Gastrocnemius medialis (tissue), 4 donors: Measurements from ENCODE around the gene ZNF281. TPM values are rescaled to one million over a fixed set of nuclear protein-coding genes. Genes with fewer than 3 reads are reported as not detected.
"Not testable (repeated sequence)": the region's sequence is repeated elsewhere in the genome, so short reads cannot be mapped to it uniquely, and the experiment has no call there.

ENCODE experiments used
- ATAC-seq, 2 donors: fragments of 150-250 bp; one replicate each; pipeline ENCODE4 v1.9.1; 2016
- DNase-seq, 2 donors: peaks; one replicate each; pipeline ENCODE4 v3.0.0-alpha.2; 2019
- H3K27ac ChIP-seq, 4 donors: fragments of 200-600 bp; sonication (generic); 1 replicate in 1 of 4; 2 replicates in 3 of 4; pipeline ENCODE4 v1.5.1; 2016 to 2018; ENCODE audit warnings: mild to moderate bottlenecking in 2 of 4, moderate library complexity in 1 of 4
- H3K27me3 ChIP-seq, 3 donors: fragments of 200-600 bp; sonication (generic) in 2 of 3; 1 replicate in 1 of 3; 2 replicates in 2 of 3; pipeline versions ENCODE4 v1.5.1 to v1.6.0; 2016 to 2019; ENCODE audit warnings: mild to moderate bottlenecking in 1 of 3, moderate library complexity in 1 of 3
- H3K36me3 ChIP-seq, 2 donors: fragments of 200-600 bp; sonication (generic) in 1 of 2; one replicate each; pipeline ENCODE4 v1.5.1; 2017 to 2018
- H3K4me1 ChIP-seq, 2 donors: fragments of 200-600 bp; sonication (generic) in 1 of 2; one replicate each; pipeline ENCODE4 v1.5.1; 2016 to 2017; ENCODE audit warnings: mild to moderate bottlenecking in 2 of 2
- H3K4me3 ChIP-seq, 4 donors: fragments of 200-600 bp; sonication (generic) in 3 of 4; 1 replicate in 1 of 4; 2 replicates in 3 of 4; pipeline ENCODE4 v1.5.1; 2016 to 2019; ENCODE audit warnings: mild to moderate bottlenecking in 2 of 4
- H3K9me3 ChIP-seq, 3 donors: fragments of 200-600 bp; sonication (generic) in 2 of 3; 1 replicate in 1 of 3; 2 replicates in 2 of 3; pipeline ENCODE4 v1.5.1; 2016 to 2019
- CTCF ChIP-seq, 5 experiments: fragments of 450-650 bp in 3 of 5; fragments of 200-600 bp in 2 of 5; sonication (generic) in 2 of 5; IDR thresholded peaks in 4 of 5; conservative IDR thresholded peaks in 1 of 5; 1 replicate in 4 of 5; 2 replicates in 1 of 5; pipeline ENCODE4 v1.5.1; 2016 to 2019; ENCODE audit warnings: antibody characterized with exemption in 5 of 5, mild to moderate bottlenecking in 3 of 5, moderate library complexity in 3 of 5
- POLR2A ChIP-seq, 2 donors: fragments of 450-650 bp; IDR thresholded peaks; one replicate each; pipeline ENCODE4 v1.6.1; 2017; ENCODE audit warnings: antibody characterized with exemption in 2 of 2, mild to moderate bottlenecking in 2 of 2, moderate library complexity in 2 of 2
- in situ Hi-C, 4 donors: fragments of 200-750 bp; cut with MboI; loops; one replicate each; pipeline versions ENCODE4 v1.15.0 to v1.8.0; 2017; ENCODE audit warnings: low sequenced_read_pairs in 4 of 4
- intact Hi-C: fragments of 100-400 bp; cut with DNase I; formaldehyde crosslinking; loops from one replicate; pipeline ENCODE4 v1.15.1; 2023; ENCODE audit warnings: low total_unique reads
- total RNA-seq, 4 donors: library from RNA; depleted of rRNA; stranded (reverse); fragments of >200 nt; gene quantifications; one replicate each; pipeline versions ENCODE4 v1.1.0 to v1.2.3, GENCODE V29; 2016

The ZNF281 gene
- total RNA-seq, 4 donors from 2014 or later: 4.9 to 12.4 (median 9.8) TPM

- Histone ChIP-seq H3K4me3 (no peak overlapping the region), H3K9me3 (no peaks in the 10 kb centered on the region), H3K36me3 (no peaks in the 10 kb centered on the region), H3K27ac (no peak overlapping the region), H3K27me3 (no peaks in the 10 kb centered on the region), H3K4me1 (peaks cover 0 to 8% of the 10 kb centered on the region in 2 donors)
- ATAC-seq (no peak), DNase-seq (no peak)
- TF ChIP-seq POLR2A (IDR thresholded peaks at IDR 0.05) (no peak), CTCF (IDR thresholded peaks at IDR 0.05 in 4 of 5, conservative IDR thresholded peaks at IDR 0.05 in 1 of 5) (no peak)
- in situ Hi-C loops (no loop called here), intact Hi-C loops (no loop called here)
Observed at GRCh38 chr1:200364091-200364759, 45.6 kb downstream of the ZNF281 start.

- intact Hi-C loops (no loop called here), in situ Hi-C loops (no loop called here)
- H3K27me3 ChIP-seq: no peaks in the 10 kb centered on the region
- DNase-seq (no peak), ATAC-seq (no peak)
- no peak overlapping the region for H3K27ac ChIP-seq
- H3K9me3 ChIP-seq: no peaks in the 10 kb centered on the region
- H3K36me3 ChIP-seq: no peaks in the 10 kb centered on the region
- TF ChIP-seq CTCF (IDR thresholded peaks at IDR 0.05 in 4 of 5, conservative IDR thresholded peaks at IDR 0.05 in 1 of 5) (no peak), POLR2A (IDR thresholded peaks at IDR 0.05) (no peak)
- H3K4me1 ChIP-seq: peaks cover 0 to 8% of the 10 kb centered on the region in 2 donors
- H3K4me3 ChIP-seq: no peak overlapping the region
Observed at GRCh38 chr1:200363264-200363933, 46.4 kb downstream of the ZNF281 start.

- peaks cover 0 to 8% of the 10 kb centered on the region in 2 donors for H3K4me1 ChIP-seq
- H3K36me3 ChIP-seq: no peaks in the 10 kb centered on the region
- in situ Hi-C loops (no loop called here), intact Hi-C loops (no loop called here)
- H3K27ac ChIP-seq: no peak overlapping the region
- H3K4me3 ChIP-seq: no peak overlapping the region
- no peak for TF ChIP-seq CTCF (IDR thresholded peaks at IDR 0.05 in 4 of 5, conservative IDR thresholded peaks at IDR 0.05 in 1 of 5)
- no peak for TF ChIP-seq POLR2A (IDR thresholded peaks at IDR 0.05)
- DNase-seq (no peak), ATAC-seq (no peak)
- no peaks in the 10 kb centered on the region for H3K9me3 ChIP-seq
- no peaks in the 10 kb centered on the region for H3K27me3 ChIP-seq
Observed at GRCh38 chr1:200362421-200362820, 47.4 kb downstream of the ZNF281 start.

- H3K9me3 ChIP-seq: no peaks in the 10 kb centered on the region
- no peak for DNase-seq
- in situ Hi-C loops (no loop called here), intact Hi-C loops (no loop called here)
- H3K36me3 ChIP-seq: no peaks in the 10 kb centered on the region
- ATAC-seq: no peak
- no peaks in the 10 kb centered on the region for H3K27me3 ChIP-seq
- no peak overlapping the region for H3K27ac ChIP-seq
- no peak overlapping the region for H3K4me3 ChIP-seq
- TF ChIP-seq POLR2A (IDR thresholded peaks at IDR 0.05) (no peak), CTCF (IDR thresholded peaks at IDR 0.05 in 4 of 5, conservative IDR thresholded peaks at IDR 0.05 in 1 of 5) (no peak)
- peaks cover 0 to 8% of the 10 kb centered on the region in 2 donors for H3K4me1 ChIP-seq
Observed at GRCh38 chr1:200359610-200360163, 50.1 kb downstream of the ZNF281 start.

- intact Hi-C loops, DNase-seq, in situ Hi-C loops, H3K4me1 ChIP-seq, ATAC-seq, H3K9me3 ChIP-seq, H3K36me3 ChIP-seq, H3K27me3 ChIP-seq, H3K27ac ChIP-seq, H3K4me3 ChIP-seq: not testable (repeated sequence)
Observed at GRCh38 chr1:200357925-200358324, 51.9 kb downstream of the ZNF281 start.
